Glomerular visceral epithelial cell (primary cell): ENCODE results near the gene KRT81.
"Not testable (repeated sequence)": the region's sequence is repeated elsewhere in the genome, so short reads cannot be mapped to it uniquely, and the experiment has no call there.

Experiments used
- DNase-seq: peaks from one replicate; pipeline ENCODE4 v3.0.0-alpha.2; 2016; ENCODE audit errors: extremely low spot score

The KRT81 gene

GRCh38 chr12:52317468-52318052 is 26.2 kb upstream of the KRT81 start:
- no peak for DNase-seq

GRCh38 chr12:52316701-52317100 is 25.4 kb upstream of the KRT81 start:
- DNase-seq = no peak

DNA sequence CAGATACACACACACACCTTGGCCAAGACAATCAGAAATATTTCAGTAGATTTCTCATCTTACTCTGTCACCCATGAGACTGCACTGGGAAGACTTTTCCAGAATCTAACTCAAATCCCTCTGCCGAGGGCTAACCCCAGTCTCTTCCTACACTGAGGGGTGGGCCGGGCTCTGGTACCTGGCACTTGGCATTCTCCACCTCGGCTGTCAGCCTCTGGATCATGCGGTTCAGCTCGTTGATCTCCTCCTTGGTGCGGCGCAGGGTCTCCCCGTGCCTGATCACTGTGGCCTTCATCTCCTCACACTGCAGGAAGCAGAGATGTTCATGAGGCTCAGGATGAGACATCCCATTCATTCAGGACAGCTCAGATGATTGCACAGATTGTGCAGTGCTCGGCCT is 25.0 kb upstream of the KRT81 start:
- DNase-seq = no peak

DNA sequence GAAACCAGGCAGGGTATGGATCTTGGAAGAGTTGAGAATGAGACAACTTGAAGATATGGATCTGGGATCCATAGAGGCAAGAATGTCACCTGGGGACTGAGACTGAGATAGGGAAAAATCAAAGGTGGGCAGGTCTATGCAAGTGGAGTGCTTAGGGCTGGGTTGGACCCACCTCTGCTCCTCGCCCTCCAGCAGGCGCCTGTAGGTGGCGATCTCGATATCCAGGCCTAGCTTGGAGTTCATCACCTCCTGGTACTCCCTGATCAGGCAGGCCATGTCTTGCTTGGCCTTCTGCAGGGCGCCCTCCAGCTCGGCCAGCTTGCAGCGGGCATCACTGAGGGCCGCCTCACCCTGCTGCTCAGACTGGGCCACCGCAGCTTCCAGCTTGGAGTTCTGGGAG is 24.4 kb upstream of the KRT81 start:
- not testable (repeated sequence) for DNase-seq

- DNase-seq = no peak
Measured at GRCh38 chr12:52314511-52314910, 23.2 kb upstream of the KRT81 start.

DNA sequence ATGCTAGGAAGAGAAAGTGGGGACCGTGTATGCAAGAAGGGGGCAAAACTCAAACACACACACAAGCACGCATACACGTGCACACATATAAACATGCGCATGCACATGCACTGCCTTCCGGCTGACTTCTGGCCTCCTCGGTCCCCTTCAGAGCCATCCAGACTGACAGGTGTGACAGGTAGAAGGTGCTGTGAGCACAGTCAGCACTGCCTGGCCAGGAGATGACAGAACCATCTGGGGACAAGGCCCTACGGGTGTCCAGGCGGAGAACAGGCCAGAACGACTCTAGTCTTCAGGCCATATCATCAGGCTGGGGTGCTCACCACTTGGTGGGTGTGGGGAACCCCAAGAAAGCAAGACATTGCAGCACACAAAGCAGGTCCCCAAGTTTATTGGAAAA is 22.6 kb upstream of the KRT81 start:
- no peak for DNase-seq

DNA sequence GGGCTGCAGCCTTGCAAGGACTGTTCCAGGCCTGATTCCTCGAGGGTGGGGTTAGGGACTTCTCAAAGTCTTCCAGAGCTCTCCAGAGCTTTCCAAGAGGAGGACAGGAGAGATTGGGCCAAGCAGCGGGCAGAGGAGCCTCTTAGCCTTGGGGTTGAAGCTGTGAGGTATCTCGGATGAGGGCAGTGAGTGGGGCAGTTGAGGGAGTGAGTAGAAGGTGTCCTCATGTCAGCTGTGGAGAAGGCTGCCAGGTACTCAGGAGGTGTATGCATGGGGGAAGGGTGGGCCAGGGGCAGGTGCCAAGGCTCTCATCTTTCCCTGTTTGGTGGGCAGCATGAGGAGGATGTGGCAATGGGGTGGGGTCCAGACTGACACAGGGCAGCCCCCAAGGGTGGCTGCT is 22.1 kb upstream of the KRT81 start:
- DNase-seq = no peak

- no peak for DNase-seq
Measured at GRCh38 chr12:52312086-52312485, 20.8 kb upstream of the KRT81 start.

- DNase-seq = no peak
Measured at GRCh38 chr12:52311285-52311648, 19.9 kb upstream of the KRT81 start.

GRCh38 chr12:52310622-52311284 is 19.4 kb upstream of the KRT81 start:
- DNase-seq = no peak

- DNase-seq = no peak
Measured at GRCh38 chr12:52308806-52309425, 17.6 kb upstream of the KRT81 start.

GRCh38 chr12:52307836-52308805 is 16.8 kb upstream of the KRT81 start:
- no peak for DNase-seq

GRCh38 chr12:52306731-52307130 is 15.4 kb upstream of the KRT81 start:
- DNase-seq = no peak

- no peak for DNase-seq
Measured at GRCh38 chr12:52305921-52306705, 14.8 kb upstream of the KRT81 start.

GRCh38 chr12:52304941-52305411 is 13.6 kb upstream of the KRT81 start:
- not testable (repeated sequence) for DNase-seq

DNA sequence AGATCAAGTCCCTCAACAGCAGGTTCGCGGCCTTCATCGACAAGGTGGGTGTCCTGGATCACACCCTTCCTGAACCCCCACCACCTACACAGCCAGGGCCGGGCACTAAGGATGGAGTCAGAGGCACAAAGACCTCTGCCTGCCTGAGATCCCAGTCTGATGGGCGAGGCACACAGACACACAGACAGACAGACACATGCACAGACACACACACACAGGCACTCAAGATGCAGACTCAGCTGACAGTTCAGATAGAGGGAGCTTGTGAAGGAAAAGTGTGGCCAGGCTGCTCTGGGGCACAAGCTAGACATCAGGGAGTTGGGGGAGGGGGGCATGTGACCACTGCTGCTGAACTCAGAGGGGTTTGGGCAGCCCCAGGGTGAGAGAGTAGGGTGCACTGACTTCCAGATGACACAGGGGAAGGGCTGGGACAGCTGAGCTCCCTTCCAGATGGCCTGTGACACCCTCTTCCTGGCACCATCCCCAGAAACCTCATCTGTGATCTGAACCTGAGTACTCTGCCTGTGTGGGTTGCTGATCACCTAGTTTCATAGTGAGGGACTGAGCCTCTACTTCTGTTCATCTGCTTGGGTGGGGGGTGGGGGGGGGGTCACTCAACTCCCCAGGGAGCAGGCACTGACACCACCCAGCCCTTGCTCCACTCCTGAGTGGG is 11.0 kb upstream of the KRT81 start:
- not testable (repeated sequence) for DNase-seq

DNA sequence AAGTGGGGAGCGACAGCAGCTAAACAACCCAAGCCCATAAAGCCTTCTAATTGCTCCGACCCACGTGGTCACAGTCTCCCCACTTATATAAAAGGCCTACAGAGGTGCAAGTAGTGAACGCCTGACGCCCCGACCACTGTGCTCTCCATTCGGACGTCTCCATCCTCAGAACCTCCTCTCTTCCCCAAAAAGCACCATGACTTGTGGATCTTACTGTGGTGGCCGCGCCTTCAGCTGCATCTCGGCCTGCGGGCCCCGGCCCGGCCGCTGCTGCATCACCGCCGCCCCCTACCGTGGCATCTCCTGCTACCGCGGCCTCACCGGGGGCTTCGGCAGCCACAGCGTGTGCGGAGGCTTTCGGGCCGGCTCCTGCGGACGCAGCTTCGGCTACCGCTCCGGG is 10.4 kb upstream of the KRT81 start:
- DNase-seq = not testable (repeated sequence)

GRCh38 chr12:52300796-52301691 is 9.7 kb upstream of the KRT81 start:
- DNase-seq = no peak

DNA sequence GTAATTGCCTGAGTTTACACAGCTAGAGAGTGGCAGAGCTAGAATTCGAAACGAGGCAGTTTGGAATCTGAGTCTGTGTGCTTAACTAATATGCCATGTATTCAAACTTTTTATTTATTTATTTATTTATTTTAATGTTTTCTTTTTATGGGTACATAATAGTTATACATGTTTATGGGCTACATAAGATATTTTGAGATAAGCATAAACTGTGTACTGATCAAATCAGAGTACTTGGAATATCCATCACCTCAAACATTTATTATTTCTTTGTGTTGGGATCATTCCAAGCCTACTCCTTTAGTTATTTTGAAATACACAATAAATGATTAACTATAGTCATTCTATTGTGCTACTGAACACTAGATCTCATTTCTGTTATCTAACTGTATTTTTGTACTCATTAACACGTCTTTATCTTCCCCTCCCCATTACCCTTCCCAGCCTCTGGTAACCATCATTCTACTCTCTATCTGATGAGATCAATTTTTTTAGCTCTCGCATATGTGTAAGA is 7.4 kb upstream of the KRT81 start:
- DNase-seq = no peak
